ENCODE data around the gene DHDDS. TPM values are rescaled to one million over a fixed set of nuclear protein-coding genes. Genes with fewer than 3 reads are reported as not detected.

DHDDS gene
- total and polyA plus RNA-seq, 4 donors = 22.6 to 57.4 (median 32.8) TPM

- Histone ChIP-seq H3K4me3 (no peak overlapping the region), H3K27me3 (ENCODE audit: control insufficient read depth in 3 of 3, insufficient read depth in 3 of 3, low read length in 2 of 3) (no peaks in the 10 kb centered on the region), H3K9me3 (ENCODE audit: control insufficient read depth in 4 of 4, insufficient read depth in 3 of 4, low read length in 3 of 4) (no peaks in the 10 kb centered on the region), H3K27ac (ENCODE audit: low read depth in 1 of 2, low read length in 1 of 2) (no peak overlapping the region), H3K9ac (ENCODE audit: insufficient read depth in 1 of 2, low read length in 2 of 2) (no peak overlapping the region), H3K4me1 (ENCODE audit: control insufficient read depth in 5 of 5, insufficient read depth in 5 of 5, low read length in 5 of 5) (peaks cover 0 to 6% (median 3%) of the 10 kb centered on the region in 5 donors), H3K36me3 (ENCODE audit: control insufficient read depth in 4 of 4, insufficient read depth in 4 of 4, low read length in 4 of 4) (peaks cover 11 to 19% (median 15%) of the 10 kb centered on the region in 4 donors)
- ATAC-seq (ENCODE audit: insufficient read depth, low FRiP score) = no peak
- DNase-seq = no peak
- WGBS, 2 donors = 94 to 98% methylated on average over 6 of the region's 6 CpGs
- no peak for TF ChIP-seq CTCF (IDR thresholded peaks at IDR 0.05; ENCODE audit: control extremely low read depth, extremely low read depth)
Observed at GRCh38 chr1:26478988-26479387, 46.9 kb downstream of the DHDDS start.

- Histone ChIP-seq H3K36me3 (ENCODE audit: control insufficient read depth in 4 of 4, insufficient read depth in 4 of 4, low read length in 4 of 4) (peaks cover 0 to 3% (median 1%) of the 10 kb centered on the region in 4 donors), H3K27me3 (ENCODE audit: control insufficient read depth in 3 of 3, insufficient read depth in 3 of 3, low read length in 2 of 3) (no peaks in the 10 kb centered on the region), H3K9me3 (ENCODE audit: control insufficient read depth in 4 of 4, insufficient read depth in 3 of 4, low read length in 3 of 4) (no peaks in the 10 kb centered on the region), H3K9ac (ENCODE audit: insufficient read depth in 1 of 2, low read length in 2 of 2) (no peak overlapping the region), H3K4me3 (no peak overlapping the region), H3K4me1 (ENCODE audit: control insufficient read depth in 5 of 5, insufficient read depth in 5 of 5, low read length in 5 of 5) (peaks cover 0 to 2% (median 0%) of the 10 kb centered on the region in 5 donors), H3K27ac (ENCODE audit: low read depth in 1 of 2, low read length in 1 of 2) (no peak overlapping the region)
- DNase-seq (no peak), ATAC-seq (ENCODE audit: insufficient read depth, low FRiP score) (no peak)
- no peak for TF ChIP-seq CTCF (IDR thresholded peaks at IDR 0.05; ENCODE audit: control extremely low read depth, extremely low read depth)
- 79 to 82% methylated on average over 2 of the region's 2 CpGs for WGBS, 2 donors
Observed at GRCh38 chr1:26482921-26483320, 50.8 kb downstream of the DHDDS start.

GRCh38 chr1:26483980-26484379 lies 51.9 kb downstream of the DHDDS start:
- H3K27me3 ChIP-seq (ENCODE audit: control insufficient read depth in 3 of 3, insufficient read depth in 3 of 3, low read length in 2 of 3) = no peaks in the 10 kb centered on the region
- ATAC-seq (ENCODE audit: insufficient read depth, low FRiP score) (no peak), DNase-seq (no peak)
- no peaks in the 10 kb centered on the region for H3K9me3 ChIP-seq (ENCODE audit: control insufficient read depth in 4 of 4, insufficient read depth in 3 of 4, low read length in 3 of 4)
- peaks cover 0 to 2% (median 0%) of the 10 kb centered on the region in 5 donors for H3K4me1 ChIP-seq (ENCODE audit: control insufficient read depth in 5 of 5, insufficient read depth in 5 of 5, low read length in 5 of 5)
- no peak overlapping the region for H3K9ac ChIP-seq (ENCODE audit: insufficient read depth in 1 of 2, low read length in 2 of 2)
- no peak overlapping the region for H3K4me3 ChIP-seq
- TF ChIP-seq CTCF (IDR thresholded peaks at IDR 0.05; ENCODE audit: control extremely low read depth, extremely low read depth) = no peak
- 81 to 83% methylated on average over 2 of the region's 2 CpGs for WGBS, 2 donors
- H3K36me3 ChIP-seq (ENCODE audit: control insufficient read depth in 4 of 4, insufficient read depth in 4 of 4, low read length in 4 of 4) = peaks cover 0 to 3% (median 1%) of the 10 kb centered on the region in 4 donors
- no peak overlapping the region for H3K27ac ChIP-seq (ENCODE audit: low read depth in 1 of 2, low read length in 1 of 2)

- DNase-seq (no peak), ATAC-seq (ENCODE audit: insufficient read depth, low FRiP score) (no peak)
- TF ChIP-seq CTCF (IDR thresholded peaks at IDR 0.05; ENCODE audit: control extremely low read depth, extremely low read depth) = no peak
- H3K27me3 ChIP-seq (ENCODE audit: control insufficient read depth in 3 of 3, insufficient read depth in 3 of 3, low read length in 2 of 3) = no peaks in the 10 kb centered on the region
- 87 to 99% methylated on average over 4 of the region's 4 CpGs for WGBS, 2 donors
- H3K9me3 ChIP-seq (ENCODE audit: control insufficient read depth in 4 of 4, insufficient read depth in 3 of 4, low read length in 3 of 4) = no peaks in the 10 kb centered on the region
- H3K27ac ChIP-seq (ENCODE audit: low read depth in 1 of 2, low read length in 1 of 2) = no peak overlapping the region
- no peak overlapping the region for H3K4me3 ChIP-seq
- no peaks in the 10 kb centered on the region for H3K36me3 ChIP-seq (ENCODE audit: control insufficient read depth in 4 of 4, insufficient read depth in 4 of 4, low read length in 4 of 4)
- H3K4me1 ChIP-seq (ENCODE audit: control insufficient read depth in 5 of 5, insufficient read depth in 5 of 5, low read length in 5 of 5) = no peaks in the 10 kb centered on the region
- H3K9ac ChIP-seq (ENCODE audit: insufficient read depth in 1 of 2, low read length in 2 of 2) = no peak overlapping the region
Observed at GRCh38 chr1:26490155-26490554, 58.0 kb downstream of the DHDDS start.
